Breast epithelium (tissue), 4 donors: ENCODE results near the gene CHD5. TPM values are rescaled to one million over a fixed set of nuclear protein-coding genes. Genes with fewer than 3 reads are reported as not detected.

Experiments
- DNase-seq, 2 donors: peaks; one replicate each; pipeline ENCODE4 v3.0.0-alpha.2; 2019; ENCODE audit warnings: low spot score in 2 of 2
- H3K27ac ChIP-seq, 2 donors: fragments of 200-600 bp; sonication (generic) in 1 of 2; one replicate each; pipeline ENCODE4 v1.5.1; 2016 to 2019; ENCODE audit warnings: mild to moderate bottlenecking in 1 of 2
- H3K27me3 ChIP-seq, 2 donors: fragments of 200-600 bp; sonication (generic) in 1 of 2; one replicate each; pipeline versions ENCODE4 v1.5.1 to v1.6.0; 2017 to 2019; ENCODE audit warnings: control low read depth in 1 of 2, mild to moderate bottlenecking in 1 of 2
- H3K36me3 ChIP-seq: fragments of 200-600 bp; one replicate; pipeline ENCODE4 v1.5.1; 2019
- H3K4me1 ChIP-seq, 2 donors: fragments of 200-600 bp; sonication (generic); one replicate each; pipeline ENCODE4 v1.5.1; 2016 to 2019; ENCODE audit warnings: control low read depth in 1 of 2
- H3K4me3 ChIP-seq, 3 donors: fragments of 200-600 bp; sonication (generic); 1 replicate in 2 of 3; 2 replicates in 1 of 3; pipeline ENCODE4 v1.5.1; 2016 to 2019; ENCODE audit warnings: mild to moderate bottlenecking in 3 of 3, moderate library complexity in 2 of 3
- H3K9me3 ChIP-seq, 2 donors: fragments of 200-600 bp; sonication (generic) in 1 of 2; one replicate each; pipeline ENCODE4 v1.5.1; 2016 to 2019; ENCODE audit warnings: control low read depth in 1 of 2
- POLR2A ChIP-seq: fragments of 450-650 bp; IDR thresholded peaks from one replicate; pipeline ENCODE4 v1.6.1; 2016; ENCODE audit warnings: antibody characterized with exemption, mild to moderate bottlenecking, moderate library complexity
- POLR2AphosphoS5 ChIP-seq, 3 donors: sonication (generic); formaldehyde crosslinking; IDR thresholded peaks; one replicate each; pipeline ENCODE4 v1.6.1; 2017; ENCODE audit warnings: antibody characterized with exemption in 3 of 3
- intact Hi-C: fragments of 100-400 bp; cut with DNase I; formaldehyde crosslinking; loops from one replicate; pipeline ENCODE4 v1.15.1; 2023; ENCODE audit warnings: low total_unique reads
- total RNA-seq, 3 donors: library from RNA; depleted of rRNA; stranded (reverse); fragments of >200 nt; gene quantifications; one replicate each; pipeline ENCODE4 v1.1.0, GENCODE V29; 2016
- TF ChIP-seq, protein P1 (sequence below), 3 donors: fragments of 450-650 bp; IDR thresholded peaks; one replicate each; pipeline ENCODE4 v1.5.1; 2016 to 2017; ENCODE audit warnings: antibody characterized with exemption in 3 of 3, mild to moderate bottlenecking in 3 of 3, moderate library complexity in 3 of 3

Gene CHD5
- total RNA-seq, 3 donors from 2014 or later: under 0.01 to 0.33 (median 0.15) TPM

DNA sequence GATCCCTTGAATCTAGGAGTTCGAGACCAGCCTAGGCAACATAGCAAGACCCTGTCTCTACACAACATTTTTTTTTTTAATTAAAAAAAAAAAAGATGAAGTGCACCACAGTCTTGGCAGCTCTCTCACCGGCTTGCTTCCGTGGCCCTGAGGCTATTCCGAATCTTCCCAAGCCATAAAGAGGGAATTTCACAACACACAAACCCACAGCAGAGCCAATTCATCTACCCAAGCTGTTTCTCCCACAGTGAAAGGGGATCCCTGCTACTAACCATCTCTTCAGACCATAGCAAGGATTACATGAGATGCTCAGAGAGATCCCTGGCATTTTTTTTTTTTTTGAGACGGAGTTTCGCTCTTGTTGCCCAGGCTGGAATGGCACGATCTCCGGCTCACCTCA lies 8.3 kb upstream of the CHD5 start:
- Histone ChIP-seq H3K27me3 (no peaks in the 10 kb centered on the region), H3K9me3 (no peaks in the 10 kb centered on the region), H3K4me1 (no peaks in the 10 kb centered on the region), H3K4me3 (no peak overlapping the region), H3K27ac (no peak overlapping the region), H3K36me3 (no peaks in the 10 kb centered on the region)
- DNase-seq: no peak
- intact Hi-C loops: no loop called here
- TF ChIP-seq POLR2AphosphoS5 (IDR thresholded peaks at IDR 0.05) (no peak), POLR2A (no peak)
- TF ChIP-seq, protein P1, sequence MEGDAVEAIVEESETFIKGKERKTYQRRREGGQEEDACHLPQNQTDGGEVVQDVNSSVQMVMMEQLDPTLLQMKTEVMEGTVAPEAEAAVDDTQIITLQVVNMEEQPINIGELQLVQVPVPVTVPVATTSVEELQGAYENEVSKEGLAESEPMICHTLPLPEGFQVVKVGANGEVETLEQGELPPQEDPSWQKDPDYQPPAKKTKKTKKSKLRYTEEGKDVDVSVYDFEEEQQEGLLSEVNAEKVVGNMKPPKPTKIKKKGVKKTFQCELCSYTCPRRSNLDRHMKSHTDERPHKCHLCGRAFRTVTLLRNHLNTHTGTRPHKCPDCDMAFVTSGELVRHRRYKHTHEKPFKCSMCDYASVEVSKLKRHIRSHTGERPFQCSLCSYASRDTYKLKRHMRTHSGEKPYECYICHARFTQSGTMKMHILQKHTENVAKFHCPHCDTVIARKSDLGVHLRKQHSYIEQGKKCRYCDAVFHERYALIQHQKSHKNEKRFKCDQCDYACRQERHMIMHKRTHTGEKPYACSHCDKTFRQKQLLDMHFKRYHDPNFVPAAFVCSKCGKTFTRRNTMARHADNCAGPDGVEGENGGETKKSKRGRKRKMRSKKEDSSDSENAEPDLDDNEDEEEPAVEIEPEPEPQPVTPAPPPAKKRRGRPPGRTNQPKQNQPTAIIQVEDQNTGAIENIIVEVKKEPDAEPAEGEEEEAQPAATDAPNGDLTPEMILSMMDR (IDR thresholded peaks at IDR 0.05): no peak

GRCh38 chr1:6185635-6186382 lies 5.7 kb upstream of the CHD5 start:
- intact Hi-C loops: no loop called here
- TF ChIP-seq, protein P1 (IDR thresholded peaks at IDR 0.05): no peak
- no peak for TF ChIP-seq POLR2AphosphoS5 (IDR thresholded peaks at IDR 0.05)
- TF ChIP-seq POLR2A: no peak
- Histone ChIP-seq H3K36me3 (no peaks in the 10 kb centered on the region), H3K27ac (no peak overlapping the region), H3K9me3 (no peaks in the 10 kb centered on the region), H3K4me1 (peaks cover 0 to 4% of the 10 kb centered on the region in 2 donors), H3K4me3 (no peak overlapping the region), H3K27me3 (peaks cover 0 to 3% of the 10 kb centered on the region in 2 donors)
- DNase-seq: no peak

DNA sequence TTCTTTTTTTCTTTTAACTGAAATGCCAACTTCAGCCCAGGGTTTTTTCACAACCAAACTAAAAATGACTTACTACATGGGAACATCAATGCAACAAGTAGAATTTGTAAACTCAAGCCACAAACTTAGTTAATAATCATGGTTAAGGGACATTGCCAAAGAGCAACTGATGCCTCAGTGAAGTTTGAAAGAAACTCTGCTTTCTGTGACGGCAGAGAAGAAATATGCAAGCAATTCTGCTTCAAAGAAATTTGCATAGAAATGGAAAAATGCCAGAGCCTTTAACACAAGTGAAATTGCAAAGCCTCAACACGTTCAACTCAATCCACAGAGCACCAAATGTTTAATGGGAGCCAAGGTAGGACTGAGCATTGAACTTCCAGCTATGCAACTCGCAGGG lies 5.0 kb upstream of the CHD5 start:
- Histone ChIP-seq H3K27ac (no peak overlapping the region), H3K4me1 (peaks cover 0 to 6% of the 10 kb centered on the region in 2 donors), H3K9me3 (no peaks in the 10 kb centered on the region), H3K36me3 (no peaks in the 10 kb centered on the region), H3K27me3 (peaks cover 0 to 10% of the 10 kb centered on the region in 2 donors), H3K4me3 (no peak overlapping the region)
- DNase-seq: no peak
- no peak for TF ChIP-seq POLR2AphosphoS5 (IDR thresholded peaks at IDR 0.05)
- TF ChIP-seq, protein P1 (IDR thresholded peaks at IDR 0.05): no peak
- no peak for TF ChIP-seq POLR2A
- intact Hi-C loops: no loop called here

- TF ChIP-seq, protein P1 (IDR thresholded peaks at IDR 0.05): no peak
- TF ChIP-seq POLR2A (no peak), POLR2AphosphoS5 (IDR thresholded peaks at IDR 0.05) (no peak)
- no peak overlapping the region for H3K27ac ChIP-seq
- no peaks in the 10 kb centered on the region for H3K9me3 ChIP-seq
- H3K4me1 ChIP-seq: peaks cover 3 to 6% of the 10 kb centered on the region in 2 donors
- H3K4me3 ChIP-seq: no peak overlapping the region
- intact Hi-C loops: no loop called here
- no peak for DNase-seq
- peaks cover under 1 to 15% of the 10 kb centered on the region in 2 donors for H3K27me3 ChIP-seq
- H3K36me3 ChIP-seq: no peaks in the 10 kb centered on the region
Observed at GRCh38 chr1:6184083-6184783, 4.1 kb upstream of the CHD5 start.

- Histone ChIP-seq H3K9me3 (no peaks in the 10 kb centered on the region), H3K36me3 (no peaks in the 10 kb centered on the region), H3K4me1 (peaks cover 8 to 13% of the 10 kb centered on the region in 2 donors), H3K4me3 (no peak overlapping the region), H3K27ac (no peak overlapping the region), H3K27me3 (peaks cover 6 to 22% of the 10 kb centered on the region in 2 donors)
- no peak for DNase-seq
- TF ChIP-seq, protein P1 (IDR thresholded peaks at IDR 0.05): no peak
- TF ChIP-seq POLR2A: no peak
- no peak for TF ChIP-seq POLR2AphosphoS5 (IDR thresholded peaks at IDR 0.05)
- intact Hi-C loops: no loop called here
Observed at GRCh38 chr1:6183520-6183989, 3.4 kb upstream of the CHD5 start.
